Esophagus mucosa (tissue), 1 donor: Measurements from ENCODE around the gene CFAP97D2. TPM values are rescaled to one million over a fixed set of nuclear protein-coding genes. Genes with fewer than 3 reads are reported as not detected.
"Not testable (repeated sequence)": the region's sequence is repeated elsewhere in the genome, so short reads cannot be mapped to it uniquely, and the experiment has no call there.

Experiments
- ATAC-seq: fragments of 200-7000 bp; cut with Tn5 transposase; one replicate; pipeline ENCODE4 v1.9.1; 2020
- total RNA-seq: library from RNA; stranded (reverse); gene quantifications from one replicate; pipeline ENCODE4 v1.2.4, GENCODE V29; 2023
- donor health status: DM: yes; HTN: yes; CAD: no.

CFAP97D2 gene
- total RNA-seq, 1 donor from 2014 or later: not detected

DNA sequence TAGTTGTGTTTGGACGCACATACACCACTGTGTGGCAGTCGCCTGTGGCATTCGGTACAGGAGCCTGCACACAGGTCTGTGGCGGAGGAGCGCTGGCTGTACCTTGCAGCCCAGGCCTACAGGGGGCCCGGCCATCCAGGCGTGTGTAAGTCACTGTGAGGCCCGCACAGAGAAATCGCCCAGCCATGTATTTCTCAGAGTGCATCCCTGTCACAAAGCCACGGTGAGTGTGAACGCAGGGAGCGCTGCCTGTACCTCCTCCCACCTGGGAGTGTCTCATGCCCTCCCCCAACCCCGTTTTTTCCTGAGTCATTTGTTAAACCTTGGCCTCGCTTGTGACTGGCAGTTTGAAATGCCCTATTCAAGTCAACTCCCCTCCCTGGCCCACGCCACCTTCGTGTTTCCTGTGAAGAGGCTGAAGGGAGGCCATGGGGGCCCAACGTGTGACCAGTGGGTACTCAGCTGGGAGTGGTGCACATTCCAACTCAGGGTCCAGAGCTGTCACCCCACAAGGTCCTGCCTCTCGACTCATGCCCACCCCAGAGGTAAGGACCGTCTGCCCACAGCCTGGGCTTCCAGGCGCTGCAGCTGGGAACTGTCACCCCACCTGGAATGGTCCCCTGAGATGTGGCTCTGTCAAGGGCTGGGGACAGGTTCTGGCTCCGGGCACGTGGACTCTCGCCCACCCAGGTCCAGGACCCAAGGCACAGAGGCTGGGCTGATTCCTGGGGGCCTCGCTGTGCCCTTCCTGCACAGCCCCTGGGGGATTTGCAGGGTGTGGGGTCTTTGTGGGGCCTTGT, 35.1 kb upstream of the CFAP97D2 start:
- peak; percentile 25 for ATAC-seq

DNA sequence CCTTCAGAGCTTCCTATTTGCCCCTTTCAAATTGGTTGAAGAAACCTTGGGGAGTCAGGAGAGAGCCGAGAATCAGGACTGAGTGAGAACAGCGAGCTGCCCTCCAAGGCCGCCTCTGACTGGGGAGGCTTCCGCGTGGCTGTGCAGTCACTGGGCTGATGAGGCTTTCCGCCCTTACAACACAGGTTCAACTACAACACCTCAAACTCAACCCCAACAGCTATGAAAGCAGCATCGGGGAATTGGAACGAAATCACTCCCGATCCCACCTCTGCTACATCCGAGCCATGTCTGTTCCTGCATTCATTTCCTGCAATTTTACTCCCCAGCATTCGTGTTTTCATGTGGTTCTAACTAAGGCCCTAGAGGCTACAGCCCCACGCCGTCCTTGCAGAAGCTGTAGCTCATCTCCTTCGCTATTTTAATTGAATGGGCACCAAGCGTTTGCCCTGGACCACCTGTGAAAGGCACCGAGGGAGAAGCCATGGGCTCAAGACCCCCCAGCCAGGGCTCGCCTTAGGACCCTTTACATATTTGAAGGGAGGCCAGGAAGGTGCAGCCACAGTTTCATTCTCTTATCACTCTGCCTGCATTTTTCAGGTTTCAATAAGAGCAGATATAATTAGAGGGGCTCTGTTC, 34.3 kb upstream of the CFAP97D2 start:
- no peak for ATAC-seq

DNA sequence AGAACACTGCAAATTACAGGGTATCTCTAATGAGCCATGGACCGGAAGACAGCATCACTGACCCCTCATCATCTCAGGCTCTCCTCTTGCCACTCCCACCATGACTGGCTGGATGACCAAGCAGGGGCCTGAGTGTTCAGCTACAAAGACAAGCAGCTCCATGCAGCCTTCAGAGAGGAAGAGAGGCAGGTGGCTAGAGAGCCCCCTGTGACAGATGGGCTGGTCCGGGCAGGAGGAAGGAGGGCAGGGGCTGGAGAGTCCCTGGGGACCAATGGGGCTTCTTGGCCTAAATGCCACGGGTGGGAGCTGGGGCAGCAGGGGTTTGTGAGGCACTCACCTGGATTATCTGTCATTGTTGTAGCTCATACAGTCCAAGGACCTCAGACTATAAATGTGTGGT, 33.8 kb upstream of the CFAP97D2 start:
- no peak for ATAC-seq

- ATAC-seq: no peak
These were observed 33.3 kb upstream of the CFAP97D2 start for GRCh38 chr13:114145722-114146121.

DNA sequence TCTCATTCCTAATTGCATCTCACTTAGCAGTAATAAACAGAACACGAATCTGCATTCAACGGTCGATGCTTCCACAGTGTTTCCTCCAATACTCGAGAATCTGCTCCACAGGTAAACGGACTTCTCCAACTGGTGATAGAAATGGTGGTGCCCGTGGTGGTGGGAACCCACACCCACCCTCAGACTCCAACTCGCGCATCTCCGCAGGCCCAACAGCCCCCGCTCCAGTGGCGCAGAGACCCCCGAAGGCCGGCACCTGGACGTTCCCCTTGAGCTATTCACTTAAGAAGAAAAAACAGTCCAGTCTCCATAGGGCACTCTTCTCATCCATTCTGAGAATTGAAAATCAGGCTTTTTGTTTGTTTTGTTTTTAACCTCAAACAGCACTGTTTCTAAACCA, 32.9 kb upstream of the CFAP97D2 start:
- ATAC-seq: no peak

GRCh38 chr13:114146629-114147028, 32.4 kb upstream of the CFAP97D2 start:
- ATAC-seq: no peak

- no peak for ATAC-seq
These were observed 31.1 kb upstream of the CFAP97D2 start for GRCh38 chr13:114147803-114148520.

DNA sequence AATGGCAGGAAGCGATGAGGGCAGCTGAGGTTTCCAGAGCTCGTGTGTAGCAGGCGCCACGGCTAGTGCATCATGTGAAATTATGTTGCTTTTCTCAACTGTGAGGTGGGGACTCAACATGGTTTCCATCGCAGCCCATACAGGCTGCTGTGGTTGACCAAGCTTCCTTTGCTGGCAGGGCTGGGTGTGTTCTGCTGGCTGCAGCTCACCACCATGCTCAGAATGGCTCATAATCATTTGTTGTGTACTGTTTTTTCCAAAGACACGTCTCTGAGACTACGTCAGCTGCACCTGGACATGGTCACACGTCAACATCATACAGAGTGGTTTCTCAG, 30.6 kb upstream of the CFAP97D2 start:
- ATAC-seq: peak; percentile 22

- not testable (repeated sequence) for ATAC-seq
These were observed 30.2 kb upstream of the CFAP97D2 start for GRCh38 chr13:114148886-114149285.

DNA sequence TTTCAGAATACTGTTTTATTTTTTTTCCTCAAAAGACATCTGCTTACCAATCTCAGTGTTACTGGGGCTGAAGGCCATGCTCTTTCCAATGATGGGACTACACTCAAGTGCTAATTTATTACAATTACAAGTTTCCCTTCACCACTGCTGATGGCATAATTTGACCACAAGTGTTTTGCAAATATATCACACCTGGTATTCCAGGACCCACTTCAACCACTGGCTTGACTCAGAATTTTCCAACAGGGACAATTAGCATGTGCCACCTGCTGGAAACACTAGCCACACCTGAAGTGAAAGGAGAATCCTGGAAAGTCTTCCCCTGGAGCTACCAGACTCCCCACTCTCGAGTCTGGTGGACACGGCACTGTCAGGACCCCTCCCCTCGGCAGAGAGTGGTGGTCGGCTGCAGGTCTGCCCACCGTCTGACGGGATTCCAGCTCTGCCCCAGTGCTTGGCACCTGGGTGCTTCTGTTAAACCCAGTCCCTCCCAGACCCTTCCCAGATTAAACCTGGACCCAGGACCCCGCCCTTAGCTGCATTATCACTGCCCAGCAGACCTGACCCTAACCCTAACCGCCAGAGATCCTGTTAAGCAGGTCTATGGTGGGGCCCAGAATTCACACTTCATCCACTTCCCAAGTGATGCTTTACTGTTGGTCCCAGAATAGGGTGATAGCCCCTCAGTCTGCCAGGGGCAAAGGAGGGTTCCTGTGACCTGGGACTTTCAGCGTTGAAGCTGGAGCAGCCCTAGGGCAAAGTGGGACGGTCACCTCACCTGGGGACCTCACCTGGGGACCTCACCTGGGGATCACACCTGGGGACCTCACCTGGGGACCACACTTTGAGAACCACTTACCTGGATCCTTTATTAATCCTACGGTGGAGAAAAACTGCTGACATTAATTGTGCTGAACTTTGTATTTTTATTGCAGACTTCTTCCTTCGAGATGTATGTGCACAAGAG, 29.0 kb upstream of the CFAP97D2 start:
- ATAC-seq: no peak

DNA sequence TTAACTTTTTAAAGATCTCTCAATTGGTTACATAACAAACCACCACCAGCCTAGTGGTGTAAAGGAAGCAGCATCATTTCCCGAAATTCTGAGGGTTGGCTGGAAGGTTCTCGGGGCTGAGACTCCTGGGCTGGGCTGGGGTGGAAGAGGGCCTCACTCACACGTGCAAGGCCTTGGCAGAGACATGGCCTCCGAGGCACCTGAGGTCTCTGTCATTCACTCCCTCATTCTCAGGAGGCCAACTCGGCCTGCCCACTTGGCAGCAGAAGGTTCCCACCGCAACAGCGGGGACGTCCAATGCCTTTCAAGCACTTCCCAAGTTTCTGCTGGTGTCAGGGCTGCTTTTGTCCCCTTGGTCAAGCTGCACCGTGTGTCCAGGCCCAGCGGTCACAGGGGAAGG, 28.0 kb upstream of the CFAP97D2 start:
- no peak for ATAC-seq

- ATAC-seq: peak; percentile 96
These were observed 27.3 kb upstream of the CFAP97D2 start for GRCh38 chr13:114151565-114152284.

DNA sequence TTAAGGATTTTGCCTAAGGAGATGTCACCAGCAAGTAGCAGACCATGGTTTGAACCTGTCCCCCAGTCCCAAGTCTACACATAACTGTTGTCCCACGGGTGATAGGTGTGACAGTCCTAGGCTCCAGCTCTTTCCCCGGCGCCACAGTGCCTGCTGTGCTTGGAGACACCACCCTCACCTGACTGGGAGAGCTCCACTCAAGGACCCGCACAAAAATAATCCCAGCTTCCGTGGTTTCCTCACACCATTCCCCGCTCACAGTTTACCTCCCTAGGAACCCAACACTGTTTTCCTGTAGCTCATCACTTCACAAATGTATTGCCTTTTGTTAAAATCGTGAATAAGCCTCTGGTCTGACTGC, 26.8 kb upstream of the CFAP97D2 start:
- ATAC-seq: no peak

DNA sequence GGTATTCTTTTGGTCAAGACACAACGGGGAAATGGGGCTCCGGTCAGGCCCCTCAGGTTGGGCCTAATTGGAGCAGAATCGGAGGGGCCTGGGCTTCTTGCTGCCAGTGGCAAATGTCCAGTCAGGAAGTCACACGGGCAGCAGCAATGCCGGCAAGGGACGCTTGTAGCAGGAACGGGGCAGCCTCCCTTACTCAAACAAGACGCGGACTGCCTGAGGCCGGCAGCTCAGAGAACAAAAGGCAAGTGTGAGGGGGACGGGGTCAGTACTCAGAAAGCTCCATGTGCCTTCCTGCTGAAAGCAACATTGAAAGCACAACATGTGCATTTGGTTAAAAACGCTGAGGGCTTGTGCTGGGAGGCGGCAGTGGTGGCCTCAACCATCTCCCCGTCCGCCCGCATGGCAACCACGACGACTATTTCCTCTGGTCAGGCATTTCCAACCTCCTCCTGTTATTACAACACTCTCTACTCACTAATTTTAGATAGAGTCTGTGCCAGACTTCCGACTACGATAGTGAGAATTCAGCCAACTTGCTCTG, 26.2 kb upstream of the CFAP97D2 start:
- no peak for ATAC-seq

DNA sequence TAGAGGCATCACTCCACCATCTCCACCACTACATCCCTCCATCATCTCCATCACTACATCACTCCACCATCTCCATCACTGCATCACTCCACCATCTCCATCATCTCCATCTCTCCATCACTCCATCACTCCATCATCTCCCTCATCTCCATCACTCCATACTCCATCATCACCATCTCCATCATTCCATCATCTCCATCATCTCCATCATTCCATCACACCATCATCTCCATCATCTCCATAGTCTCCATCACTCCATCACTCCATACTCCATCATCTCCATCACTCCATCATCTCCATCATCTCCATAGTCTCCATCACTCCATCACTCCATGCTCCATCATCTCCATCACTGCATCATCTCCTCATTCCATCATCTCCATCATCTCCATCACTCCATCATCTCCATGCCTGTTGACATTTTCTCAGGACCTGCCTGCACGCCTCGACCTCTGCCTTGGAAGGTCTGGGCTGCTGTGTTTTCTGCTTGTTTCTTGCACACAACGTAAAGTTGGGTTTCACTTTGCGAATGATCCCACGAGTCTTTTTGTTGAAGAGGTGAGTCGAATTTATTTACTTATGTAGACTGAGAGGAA, 25.5 kb upstream of the CFAP97D2 start:
- ATAC-seq: no peak

DNA sequence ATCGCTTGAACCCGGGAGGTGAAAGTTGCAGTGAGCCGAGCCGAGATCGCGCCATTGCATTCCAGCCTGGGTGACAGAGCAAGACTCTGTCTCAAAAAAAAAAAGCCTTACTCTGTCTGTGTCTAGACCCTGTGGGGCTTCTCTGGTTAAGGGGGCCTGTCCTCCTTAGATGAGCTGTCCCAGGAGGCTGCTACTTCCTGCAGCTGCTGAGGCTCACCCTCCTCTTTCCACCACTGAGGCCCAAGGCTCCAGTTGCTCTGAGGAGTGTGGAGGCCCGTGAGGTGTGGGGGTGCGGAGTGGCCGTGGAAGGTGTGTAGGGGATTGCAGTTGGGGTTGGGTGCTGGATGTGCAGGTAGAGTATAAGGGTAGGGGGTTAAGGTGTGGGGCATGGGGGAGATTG, 24.6 kb upstream of the CFAP97D2 start:
- no peak for ATAC-seq

- no peak for ATAC-seq
These were observed 23.7 kb upstream of the CFAP97D2 start for GRCh38 chr13:114155320-114155719.

DNA sequence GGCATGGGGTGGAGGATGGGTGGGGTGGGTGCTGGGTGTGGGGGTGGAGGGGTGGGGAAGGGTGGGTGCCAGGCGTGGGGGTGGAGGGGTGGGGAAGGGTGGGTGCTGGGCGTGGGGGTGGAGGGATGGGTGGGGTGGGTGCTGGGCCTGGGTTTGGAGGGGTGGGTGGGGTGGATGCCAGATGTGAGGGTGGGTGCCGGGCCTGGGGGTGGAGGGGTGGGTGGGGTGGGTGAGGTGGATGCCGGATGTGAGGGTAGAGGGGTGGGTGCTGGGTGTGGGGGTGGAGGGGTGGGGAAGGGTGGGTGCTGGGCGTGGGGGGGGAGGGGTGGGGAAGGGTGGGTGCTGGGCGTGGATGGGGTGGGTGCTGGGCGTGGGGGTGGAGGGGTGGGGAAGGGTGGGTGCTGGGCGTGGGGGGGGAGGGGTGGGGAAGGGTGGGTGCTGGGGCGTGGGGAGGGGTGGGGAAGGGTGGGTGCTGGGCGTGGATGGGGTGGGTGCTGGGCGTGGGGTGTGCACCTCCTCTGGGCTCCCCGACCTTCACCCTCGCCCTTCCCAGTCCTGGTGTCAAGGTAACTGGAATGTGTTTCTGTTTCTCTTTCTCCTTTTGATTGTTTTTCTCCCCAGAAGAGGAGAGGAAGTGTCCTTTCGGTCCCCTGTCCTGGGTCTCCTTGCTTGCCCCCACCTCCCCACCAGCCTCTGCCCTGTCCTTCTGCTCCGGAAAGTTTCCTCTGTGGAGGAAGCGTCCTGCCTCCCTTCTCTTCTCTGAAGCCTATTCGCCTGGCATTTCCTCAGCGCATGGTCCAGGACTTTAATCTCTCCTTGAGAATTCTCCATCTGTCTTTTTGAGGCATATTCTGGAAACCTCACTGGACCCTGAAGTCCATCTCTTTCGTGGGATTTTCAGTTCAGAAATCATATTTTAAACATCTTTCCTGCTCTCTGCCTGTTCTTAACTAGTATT, 22.9 kb upstream of the CFAP97D2 start:
- no peak for ATAC-seq

DNA sequence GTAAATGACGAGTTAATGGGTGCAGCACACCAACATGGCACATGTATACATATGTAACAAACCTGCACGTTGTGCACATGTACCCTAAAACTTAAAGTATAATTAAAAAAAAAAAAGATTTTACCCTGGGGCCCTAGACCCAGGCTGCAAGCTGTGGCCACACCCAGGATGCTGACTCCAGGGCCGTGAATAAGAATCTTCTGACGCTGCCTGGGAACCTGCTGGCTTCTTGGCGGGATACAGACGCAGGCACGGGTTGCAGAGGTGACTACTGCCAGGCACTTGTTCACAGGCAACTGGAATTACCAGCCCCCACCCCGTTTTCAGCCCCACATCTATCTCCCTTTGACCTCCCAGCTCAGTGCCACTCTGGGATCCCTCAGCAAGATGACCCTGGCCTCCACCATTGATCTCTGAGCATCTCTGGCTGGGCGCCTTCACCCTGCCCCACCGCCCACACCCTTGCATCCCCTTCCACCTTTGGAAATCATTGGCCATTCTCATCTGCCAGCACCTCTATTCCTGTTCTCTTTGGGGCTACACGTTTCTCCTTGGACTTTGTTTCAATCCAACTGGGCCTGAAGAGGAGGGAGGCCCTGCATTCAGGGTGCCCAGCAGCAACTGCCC, 21.1 kb upstream of the CFAP97D2 start:
- ATAC-seq: no peak
